MM.1S (cell line): ENCODE results near the gene OTOA.
"Not testable (repeated sequence)": the region's sequence is repeated elsewhere in the genome, so short reads cannot be mapped to it uniquely, and the experiment has no call there.

Experiments used
- DNase-seq: peaks from one replicate; pipeline ENCODE4 v3.0.0-alpha.2; 2015
- H2AFZ ChIP-seq: fragments of 300-600 bp; sonication (generic); 2 replicates; pipeline ENCODE4 v1.6.0; 2016; ENCODE audit warnings: antibody characterized with exemption, low read length
- H3F3A ChIP-seq: fragments of 300-600 bp; sonication (generic); 2 replicates; pipeline ENCODE4 v1.6.1; 2016; ENCODE audit warnings: mild to moderate bottlenecking, antibody characterized with exemption, low read length, moderate library complexity, mixed read lengths; ENCODE audit not compliant: insufficient read depth
- H3K27ac ChIP-seq: fragments of 300-600 bp; sonication (generic); 2 replicates; pipeline ENCODE4 v1.5.1; 2016; ENCODE audit warnings: mild to moderate bottlenecking, low read length
- H3K27me3 ChIP-seq: fragments of 300-600 bp; sonication (generic); replicated peaks from 2 replicates; pipeline ENCODE4 v1.6.0; 2016; ENCODE audit warnings: low read length; ENCODE audit not compliant: insufficient read depth
- H3K36me3 ChIP-seq: fragments of 300-600 bp; sonication (generic); replicated peaks from 2 replicates; pipeline ENCODE4 v1.6.1; 2016; ENCODE audit warnings: mild to moderate bottlenecking, low read length, mixed read lengths; ENCODE audit not compliant: insufficient read depth
- H3K4me1 ChIP-seq: fragments of 300-600 bp; sonication (generic); 2 replicates; pipeline ENCODE4 v1.6.1; 2016; ENCODE audit warnings: low read length, mixed read lengths
- H3K4me2 ChIP-seq: fragments of 300-600 bp; sonication (generic); 2 replicates; pipeline ENCODE4 v1.6.0; 2016; ENCODE audit warnings: low read depth, low read length
- H3K4me3 ChIP-seq: fragments of 300-600 bp; sonication (generic); 2 replicates; pipeline ENCODE4 v1.5.1; 2016; ENCODE audit warnings: low read length, mixed read lengths
- H3K79me2 ChIP-seq: fragments of 300-600 bp; sonication (generic); 2 replicates; pipeline ENCODE4 v1.6.1; 2016; ENCODE audit warnings: mixed run types, low read length, mixed read lengths
- H3K9ac ChIP-seq: fragments of 300-600 bp; sonication (generic); 2 replicates; pipeline ENCODE4 v1.6.1; 2016; ENCODE audit warnings: low read length, mixed read lengths
- H3K9me2 ChIP-seq: fragments of 300-600 bp; sonication (generic); replicated peaks from 2 replicates; pipeline ENCODE4 v1.6.1; 2016; ENCODE audit warnings: mild to moderate bottlenecking, low read length, mixed read lengths; ENCODE audit not compliant: insufficient read depth
- H3K9me3 ChIP-seq: fragments of 300-600 bp; sonication (generic); replicated peaks from 2 replicates; pipeline ENCODE4 v1.6.1; 2016; ENCODE audit warnings: mild to moderate bottlenecking, low read length, mixed read lengths; ENCODE audit not compliant: insufficient read depth
- H4K20me1 ChIP-seq: fragments of 300-600 bp; sonication (generic); 2 replicates; pipeline ENCODE4 v1.6.1; 2016; ENCODE audit warnings: mild to moderate bottlenecking, low read length, moderate library complexity, mixed read lengths; ENCODE audit not compliant: insufficient read depth
- EZH2 ChIP-seq: fragments of 300-600 bp; sonication (generic); optimal IDR thresholded peaks from 2 replicates; pipeline ENCODE3; 2017; ENCODE audit warnings: low read depth, mild to moderate bottlenecking, antibody characterized with exemption, low read length, mixed read lengths
- EZH2phosphoT487 ChIP-seq: fragments of 300-600 bp; sonication (generic); IDR thresholded peaks from 2 replicates; pipeline ENCODE4 v1.6.1; 2018; ENCODE audit warnings: antibody characterized with exemption, low read length
- TF ChIP-seq, protein P1 (sequence below): fragments of 300-600 bp; sonication (generic); IDR thresholded peaks from 2 replicates; pipeline ENCODE4 v1.5.1; 2016; ENCODE audit warnings: antibody characterized with exemption, low read length, mixed read lengths

The OTOA gene

DNA sequence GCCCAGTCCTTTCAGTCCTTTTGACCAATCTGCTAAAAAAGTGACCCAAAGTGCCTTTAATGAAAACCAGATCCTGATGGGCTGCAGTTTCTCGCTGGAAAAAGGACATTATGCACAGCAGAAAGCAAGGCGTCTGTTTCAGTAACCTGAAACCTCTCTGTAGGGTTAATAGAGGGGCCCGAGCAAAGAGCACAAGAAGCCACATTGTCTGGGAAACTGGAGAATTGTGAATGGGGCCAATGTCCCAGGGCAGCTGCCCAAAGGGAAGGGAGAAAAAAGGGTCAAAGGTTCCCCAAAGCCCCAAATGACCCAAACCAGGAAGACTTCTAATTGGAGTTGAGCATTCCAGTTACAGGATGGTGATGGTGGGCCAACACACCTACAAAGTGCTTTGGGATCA is 3.0 kb downstream of the OTOA start:
- H3K4me1 ChIP-seq, result no peaks in the 10 kb centered on the region
- no peaks in the 10 kb centered on the region for H3F3A ChIP-seq
- H3K79me2 ChIP-seq, result no peaks in the 10 kb centered on the region
- TF ChIP-seq, protein P1, sequence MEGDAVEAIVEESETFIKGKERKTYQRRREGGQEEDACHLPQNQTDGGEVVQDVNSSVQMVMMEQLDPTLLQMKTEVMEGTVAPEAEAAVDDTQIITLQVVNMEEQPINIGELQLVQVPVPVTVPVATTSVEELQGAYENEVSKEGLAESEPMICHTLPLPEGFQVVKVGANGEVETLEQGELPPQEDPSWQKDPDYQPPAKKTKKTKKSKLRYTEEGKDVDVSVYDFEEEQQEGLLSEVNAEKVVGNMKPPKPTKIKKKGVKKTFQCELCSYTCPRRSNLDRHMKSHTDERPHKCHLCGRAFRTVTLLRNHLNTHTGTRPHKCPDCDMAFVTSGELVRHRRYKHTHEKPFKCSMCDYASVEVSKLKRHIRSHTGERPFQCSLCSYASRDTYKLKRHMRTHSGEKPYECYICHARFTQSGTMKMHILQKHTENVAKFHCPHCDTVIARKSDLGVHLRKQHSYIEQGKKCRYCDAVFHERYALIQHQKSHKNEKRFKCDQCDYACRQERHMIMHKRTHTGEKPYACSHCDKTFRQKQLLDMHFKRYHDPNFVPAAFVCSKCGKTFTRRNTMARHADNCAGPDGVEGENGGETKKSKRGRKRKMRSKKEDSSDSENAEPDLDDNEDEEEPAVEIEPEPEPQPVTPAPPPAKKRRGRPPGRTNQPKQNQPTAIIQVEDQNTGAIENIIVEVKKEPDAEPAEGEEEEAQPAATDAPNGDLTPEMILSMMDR, result no peak
- TF ChIP-seq EZH2phosphoT487 (no peak), EZH2 (no peak)
- no peak overlapping the region for H3K4me2 ChIP-seq
- H4K20me1 ChIP-seq, result no peaks in the 10 kb centered on the region
- H3K27ac ChIP-seq, result no peak overlapping the region
- H2AFZ ChIP-seq, result no peak overlapping the region
- no peaks in the 10 kb centered on the region for H3K36me3 ChIP-seq
- DNase-seq, result no peak
- H3K9me3 ChIP-seq, result no peaks in the 10 kb centered on the region
- H3K4me3 ChIP-seq, result no peak overlapping the region
- H3K9me2 ChIP-seq, result no peaks in the 10 kb centered on the region
- no peak overlapping the region for H3K9ac ChIP-seq
- no peaks in the 10 kb centered on the region for H3K27me3 ChIP-seq

DNA sequence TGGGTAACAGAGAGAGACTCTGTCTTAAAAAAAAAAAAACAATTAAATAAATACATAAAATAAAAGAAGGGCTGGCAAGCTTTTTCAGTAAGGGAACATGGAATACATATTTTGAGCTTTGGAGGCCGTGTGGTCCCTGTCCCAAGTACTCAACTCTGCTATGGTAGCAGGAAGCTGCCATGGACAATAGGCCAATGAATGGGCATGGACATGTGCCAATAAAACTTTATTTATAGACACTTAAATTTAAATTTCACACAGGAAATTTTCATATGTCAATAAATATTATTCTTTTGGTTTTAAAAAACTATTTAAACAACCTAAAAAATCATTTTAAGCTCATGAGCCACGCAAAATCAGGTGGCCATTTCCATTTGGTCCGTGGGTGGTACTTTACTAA is 3.8 kb downstream of the OTOA start:
- no peaks in the 10 kb centered on the region for H3K79me2 ChIP-seq
- no peak for TF ChIP-seq EZH2
- TF ChIP-seq, protein P1, result no peak
- no peak for TF ChIP-seq EZH2phosphoT487
- H3K27me3 ChIP-seq, result no peaks in the 10 kb centered on the region
- H3K27ac ChIP-seq, result no peak overlapping the region
- H3K4me2 ChIP-seq, result no peak overlapping the region
- no peak overlapping the region for H3K9ac ChIP-seq
- H4K20me1 ChIP-seq, result no peaks in the 10 kb centered on the region
- no peaks in the 10 kb centered on the region for H3K9me3 ChIP-seq
- H3K4me1 ChIP-seq, result no peaks in the 10 kb centered on the region
- no peak for DNase-seq
- no peaks in the 10 kb centered on the region for H3K36me3 ChIP-seq
- H3F3A ChIP-seq, result no peaks in the 10 kb centered on the region
- no peak overlapping the region for H2AFZ ChIP-seq
- H3K9me2 ChIP-seq, result no peaks in the 10 kb centered on the region
- no peak overlapping the region for H3K4me3 ChIP-seq

DNA sequence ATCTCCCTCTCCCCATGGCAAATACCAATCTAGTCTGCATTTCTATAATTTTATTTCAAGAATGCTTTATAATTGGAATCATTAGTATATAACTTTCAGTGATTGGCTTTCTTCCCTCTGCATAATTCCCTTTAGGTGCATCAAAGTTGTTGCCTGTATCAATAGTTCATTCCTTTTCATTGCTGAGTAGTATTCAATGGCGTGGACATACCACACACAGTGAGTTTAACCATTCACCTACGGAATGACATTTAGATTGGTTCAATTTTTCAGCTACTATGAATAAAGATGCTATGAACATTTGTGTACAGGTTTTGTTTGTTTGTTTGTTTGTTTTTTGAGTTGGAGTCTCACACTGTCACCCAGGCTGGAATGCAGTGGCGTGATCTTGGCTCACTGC is 9.7 kb downstream of the OTOA start:
- H3K27me3 ChIP-seq, result no peaks in the 10 kb centered on the region
- TF ChIP-seq, protein P1, result no peak
- TF ChIP-seq EZH2phosphoT487 (no peak), EZH2 (no peak)
- H3K9ac ChIP-seq, result no peak overlapping the region
- no peaks in the 10 kb centered on the region for H4K20me1 ChIP-seq
- H2AFZ ChIP-seq, result no peak overlapping the region
- no peak overlapping the region for H3K4me2 ChIP-seq
- H3K9me2 ChIP-seq, result no peaks in the 10 kb centered on the region
- no peak overlapping the region for H3K4me3 ChIP-seq
- H3K36me3 ChIP-seq, result no peaks in the 10 kb centered on the region
- no peaks in the 10 kb centered on the region for H3K79me2 ChIP-seq
- H3K4me1 ChIP-seq, result no peaks in the 10 kb centered on the region
- H3K9me3 ChIP-seq, result no peaks in the 10 kb centered on the region
- H3K27ac ChIP-seq, result no peak overlapping the region
- no peaks in the 10 kb centered on the region for H3F3A ChIP-seq
- DNase-seq, result no peak

DNA sequence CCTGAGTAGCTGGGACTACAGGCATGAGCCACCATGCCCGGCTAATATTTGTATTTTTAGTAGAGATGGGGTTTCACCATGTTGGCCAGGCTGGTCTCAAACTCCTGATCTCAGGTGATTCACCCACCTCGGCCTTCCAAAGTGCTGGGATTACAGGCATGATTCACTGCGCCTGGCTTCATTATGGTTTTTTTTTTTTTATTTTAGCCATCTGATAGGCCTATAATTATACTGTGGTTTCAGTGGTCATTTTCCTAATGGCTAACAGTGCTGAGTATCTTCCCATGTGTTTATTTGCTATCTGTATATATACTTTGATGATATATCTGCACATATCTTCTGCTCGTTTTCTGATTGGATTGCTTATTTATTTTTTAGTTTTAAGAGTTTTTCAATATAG is 10.7 kb downstream of the OTOA start:
- H3K27ac ChIP-seq, H3K27me3 ChIP-seq, H3K36me3 ChIP-seq, H3K9me2 ChIP-seq, H2AFZ ChIP-seq, H3K9ac ChIP-seq, H3K79me2 ChIP-seq, H3K4me1 ChIP-seq, H3K4me3 ChIP-seq, H4K20me1 ChIP-seq, H3K4me2 ChIP-seq, H3K9me3 ChIP-seq, DNase-seq, H3F3A ChIP-seq: not testable (repeated sequence)

DNA sequence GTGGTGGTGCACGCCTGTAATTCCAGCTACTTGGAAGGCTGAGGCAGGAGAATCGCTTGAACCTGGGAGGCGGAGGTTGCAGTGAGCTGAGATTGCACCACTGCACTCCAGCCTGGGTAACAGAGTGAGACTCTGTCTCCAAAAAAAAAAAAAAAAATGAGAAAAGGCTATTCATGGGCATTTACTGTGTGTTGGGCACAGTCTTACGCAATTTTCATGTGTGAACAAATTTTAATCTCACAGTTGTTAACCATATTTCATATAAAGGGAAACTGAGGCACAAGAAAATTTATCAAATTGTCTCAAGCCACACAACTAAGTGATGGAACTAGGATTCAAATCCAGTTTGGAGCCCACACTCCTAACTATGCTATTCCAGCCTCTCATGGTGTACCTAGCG is 16.9 kb downstream of the OTOA start:
- H3K4me2 ChIP-seq, H3K4me1 ChIP-seq, H3K36me3 ChIP-seq, H3K9me3 ChIP-seq, H3K79me2 ChIP-seq, H3K9me2 ChIP-seq, H3K27ac ChIP-seq, H3K9ac ChIP-seq, H2AFZ ChIP-seq, H3K27me3 ChIP-seq, H4K20me1 ChIP-seq, DNase-seq, H3F3A ChIP-seq, H3K4me3 ChIP-seq: not testable (repeated sequence)
